HT-29 (cell line): ENCODE measurements around the gene PDIA6. TPM values are rescaled to one million over a fixed set of nuclear protein-coding genes. Genes with fewer than 3 reads are reported as not detected.
"Not testable (repeated sequence)": the region's sequence is repeated elsewhere in the genome, so short reads cannot be mapped to it uniquely, and the experiment has no call there.

Experiments
- DNase-seq: peaks from one replicate; pipeline ENCODE4 v3.0.0-alpha.2; 2015; ENCODE audit warnings: low spot score
- total RNA-seq: library from RNA; depleted of rRNA; stranded (reverse); fragments of >200 nt; shearing (Covaris generic); gene quantifications from 2 replicates; pipeline ENCODE4 v1.2.3, GENCODE V29; 2014

Gene PDIA6
- total RNA-seq, 1 experiment from 2014 or later = 193 TPM

DNA sequence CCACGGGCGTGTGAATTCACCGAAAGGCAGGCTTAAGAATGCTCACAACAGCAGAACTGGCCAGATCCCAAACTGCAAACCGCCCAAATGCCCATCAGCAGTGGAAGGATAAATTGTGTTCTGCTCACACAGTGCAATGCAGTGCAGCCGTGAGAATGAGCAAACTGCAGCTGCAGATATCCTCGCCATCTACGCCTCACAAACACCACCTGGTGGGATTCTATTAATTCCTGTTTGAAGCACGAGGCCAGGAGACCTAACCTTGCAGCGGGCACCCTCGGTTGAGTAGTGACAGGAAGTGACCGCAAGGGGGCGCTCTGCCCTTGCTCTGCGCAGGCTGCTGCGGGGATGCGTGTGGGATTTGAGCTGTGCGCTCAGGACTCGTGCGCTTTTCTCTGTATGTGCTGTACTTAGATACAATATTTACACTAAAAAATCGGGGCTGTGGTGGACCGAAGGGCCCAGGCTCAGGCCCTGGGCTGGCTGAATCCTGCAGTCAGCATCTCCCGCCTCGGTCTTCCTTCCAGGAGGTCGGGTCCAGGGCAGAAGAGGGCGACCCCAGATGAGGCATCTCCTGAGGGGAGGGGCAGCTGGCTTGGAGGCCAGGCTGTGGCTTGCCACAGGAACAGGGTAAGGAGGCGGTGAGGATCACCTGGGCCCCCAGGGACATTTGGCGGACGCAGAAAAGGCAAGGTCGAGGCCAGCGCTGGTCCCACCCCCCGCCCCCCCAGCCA, 19.8 kb upstream of the PDIA6 start:
- DNase-seq = peak; percentile 92

- no peak for DNase-seq
Observed at GRCh38 chr2:10831400-10831985, 18.9 kb upstream of the PDIA6 start.

- no peak for DNase-seq
Observed at GRCh38 chr2:10830641-10831399, 18.2 kb upstream of the PDIA6 start.

- DNase-seq = no peak
Observed at GRCh38 chr2:10830203-10830602, 17.6 kb upstream of the PDIA6 start.

GRCh38 chr2:10829299-10829698, 16.7 kb upstream of the PDIA6 start:
- DNase-seq = no peak

DNA sequence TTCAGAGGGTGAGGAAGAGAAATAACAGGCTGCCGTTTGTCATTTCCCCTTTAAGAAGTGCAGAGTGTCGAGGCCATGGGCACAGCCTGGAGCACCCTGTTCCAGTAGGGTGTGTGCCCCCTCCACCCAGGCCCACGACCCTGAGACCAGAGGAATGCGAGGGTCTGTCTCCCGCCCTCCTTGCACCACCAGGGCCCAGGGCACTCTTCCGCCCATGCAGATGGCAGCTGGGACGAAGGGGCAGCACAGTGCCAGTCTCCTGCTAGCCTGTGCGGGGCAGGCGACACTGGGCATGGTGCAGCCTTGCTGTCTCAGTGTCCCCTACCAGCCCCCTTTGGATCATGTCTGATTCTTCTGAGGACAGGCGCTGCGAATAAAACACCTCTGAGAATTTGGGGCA, 15.8 kb upstream of the PDIA6 start:
- DNase-seq = no peak

GRCh38 chr2:10826625-10827024, 14.0 kb upstream of the PDIA6 start:
- no peak for DNase-seq

- DNase-seq = no peak
Observed at GRCh38 chr2:10826026-10826425, 13.4 kb upstream of the PDIA6 start.

- no peak for DNase-seq
Observed at GRCh38 chr2:10824191-10824590, 11.6 kb upstream of the PDIA6 start.

DNA sequence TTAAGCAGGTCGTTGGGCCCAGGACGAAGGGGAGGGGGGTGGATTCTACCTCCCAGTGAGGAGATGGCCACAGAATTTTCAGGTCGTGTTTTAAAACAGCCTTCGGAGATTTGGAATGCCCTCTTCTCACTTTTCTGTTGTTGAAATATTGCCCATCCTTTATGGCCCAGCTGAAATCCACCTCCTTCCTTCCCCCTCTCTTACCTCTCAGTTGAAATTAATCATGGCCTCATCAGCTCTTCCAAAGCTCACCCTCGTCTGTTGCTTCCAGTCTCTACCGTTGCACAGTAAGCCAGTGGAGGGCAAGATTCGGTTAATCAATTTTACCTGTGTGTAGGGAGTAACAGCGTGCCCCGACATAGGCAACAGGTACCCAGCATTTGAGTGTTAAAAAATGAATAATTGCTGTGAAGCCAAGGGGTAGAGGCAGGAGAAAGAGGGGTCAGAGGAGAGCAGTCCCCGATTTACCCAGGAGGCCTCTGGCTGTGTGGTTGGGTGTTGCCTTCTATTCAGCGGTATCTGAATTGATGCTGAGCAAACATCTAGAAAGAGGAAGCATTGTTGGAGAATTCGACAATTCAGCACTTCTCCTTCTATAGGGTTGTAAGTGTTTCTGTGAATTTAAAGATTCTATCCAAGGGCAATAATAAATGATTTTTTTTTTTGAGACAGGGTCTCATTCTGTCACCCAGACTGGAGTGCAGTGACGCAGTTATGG, 8.6 kb upstream of the PDIA6 start:
- no peak for DNase-seq

DNA sequence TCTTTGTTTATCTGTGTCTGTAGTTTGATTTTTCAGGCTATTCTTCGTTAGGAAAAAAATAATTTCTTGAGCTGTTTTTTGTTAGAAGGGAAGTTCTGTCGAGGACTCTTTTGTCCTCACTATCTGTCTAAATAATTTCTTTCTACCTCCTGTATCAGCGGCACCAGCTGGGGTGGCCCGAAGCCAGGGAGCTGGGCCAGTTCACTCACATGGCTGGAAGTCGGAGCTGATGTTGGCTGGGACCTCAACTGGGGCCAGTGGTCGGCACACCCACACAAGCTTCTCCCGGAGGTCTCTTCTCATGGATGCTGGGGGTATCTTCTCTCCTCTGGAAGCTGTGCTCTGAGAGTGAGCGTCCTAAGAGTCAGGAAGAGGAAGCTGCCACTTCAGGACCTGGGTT, 8.0 kb upstream of the PDIA6 start:
- no peak for DNase-seq

DNA sequence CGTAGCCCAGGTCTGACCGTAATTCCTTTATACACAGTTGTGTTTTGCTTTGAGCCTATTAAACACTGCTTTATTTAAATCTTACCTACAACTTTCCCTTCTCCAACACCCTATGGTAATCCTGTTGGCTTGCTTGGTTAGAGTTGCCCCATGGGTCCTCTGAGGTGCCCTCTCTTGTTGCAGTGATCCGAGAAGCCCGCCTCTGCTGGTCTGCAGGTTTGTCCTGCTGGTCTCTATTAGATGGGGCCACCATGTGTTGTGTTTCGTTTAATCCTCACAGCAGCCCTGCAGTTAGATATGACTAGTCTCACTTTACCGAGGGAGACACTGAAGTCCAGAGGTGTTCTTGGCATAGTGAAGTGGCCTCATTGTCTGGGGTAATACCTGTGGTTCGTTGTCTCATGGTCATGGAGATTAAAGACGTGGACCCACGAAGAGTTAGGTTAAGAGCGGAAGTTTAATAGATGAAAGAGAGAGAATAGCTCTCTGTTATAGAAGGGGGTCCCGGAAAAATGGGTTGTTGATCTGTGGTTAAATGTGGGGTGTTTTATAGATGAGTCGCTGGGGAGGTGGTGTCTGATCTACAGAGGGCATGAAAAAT, 7.2 kb upstream of the PDIA6 start:
- DNase-seq = no peak

DNA sequence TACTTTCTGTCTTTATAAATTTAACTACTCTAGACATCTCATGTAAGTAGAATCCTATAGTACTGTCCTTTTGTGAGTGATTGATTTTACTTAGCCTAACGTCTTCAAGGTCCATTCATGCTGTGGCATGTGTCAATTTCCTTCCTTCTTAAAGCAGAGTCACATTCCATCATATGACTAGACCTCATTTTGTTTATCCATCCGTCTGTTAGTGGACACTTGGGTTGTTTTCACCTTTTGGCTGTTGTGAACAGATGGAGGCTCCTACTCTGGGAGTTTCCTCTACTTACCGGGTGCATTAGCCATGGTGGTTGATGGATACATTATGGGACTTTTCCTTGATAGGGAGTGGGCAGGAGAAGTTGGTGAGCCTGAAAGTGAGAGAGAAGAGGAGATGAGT, 6.4 kb upstream of the PDIA6 start:
- no peak for DNase-seq

DNA sequence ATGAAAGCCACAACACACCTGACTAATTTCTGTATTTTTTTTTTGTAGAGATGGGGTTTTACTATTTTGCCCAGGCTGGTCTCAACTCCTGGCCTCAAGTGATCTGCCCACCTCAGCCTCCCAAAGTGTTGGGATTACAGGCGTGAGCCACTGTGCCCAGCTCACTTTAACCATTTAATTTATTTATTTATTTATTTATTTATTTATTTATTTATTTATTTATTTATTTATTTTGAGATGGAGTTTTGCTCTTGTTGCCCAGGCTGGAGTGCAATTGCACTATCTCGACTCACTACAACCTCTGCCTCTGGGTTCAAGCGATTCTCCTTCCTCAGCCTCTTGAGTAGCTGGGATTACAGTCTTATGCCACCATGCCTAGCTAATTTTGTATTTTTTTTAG, 5.7 kb upstream of the PDIA6 start:
- DNase-seq = not testable (repeated sequence)

- no peak for DNase-seq
Observed at GRCh38 chr2:10817413-10817812, 4.8 kb upstream of the PDIA6 start.

DNA sequence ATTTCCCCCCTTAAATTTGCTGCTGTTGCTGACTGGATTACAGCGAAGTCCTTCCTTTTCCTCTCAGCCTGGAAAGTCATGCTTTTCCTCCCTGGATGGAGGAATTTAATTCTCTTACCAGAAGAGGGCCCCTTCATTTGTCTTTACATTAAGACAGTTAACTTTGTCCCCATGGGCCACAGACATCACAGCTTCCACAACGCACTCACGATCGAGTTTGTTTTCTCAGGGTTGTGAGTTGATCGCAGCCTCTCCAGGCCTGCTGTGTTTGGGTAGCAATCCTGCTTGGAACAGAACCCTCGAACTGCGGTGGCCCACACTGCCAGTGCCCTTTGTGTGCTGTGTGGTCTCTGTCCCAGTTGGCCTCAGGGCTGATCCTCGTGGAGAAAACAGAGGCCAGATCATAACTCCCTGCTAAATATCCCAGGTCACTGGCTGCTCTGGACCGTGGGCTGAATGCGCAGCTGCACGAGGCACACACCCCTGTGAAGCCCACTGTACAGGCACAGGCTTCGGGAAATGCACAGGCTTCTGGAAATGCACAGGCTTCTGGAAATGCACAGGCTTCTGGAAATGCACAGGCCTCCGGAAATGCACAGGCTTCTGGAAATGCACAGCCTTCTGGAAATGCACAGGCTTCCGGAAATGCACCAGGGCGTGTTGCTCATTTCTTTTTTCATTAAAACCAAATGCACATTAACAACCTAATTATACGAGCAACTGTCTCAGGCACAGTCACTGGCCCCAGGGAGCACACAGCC, 2.2 kb upstream of the PDIA6 start:
- no peak for DNase-seq

GRCh38 chr2:10814142-10814541, 1.6 kb upstream of the PDIA6 start:
- DNase-seq = no peak

DNA sequence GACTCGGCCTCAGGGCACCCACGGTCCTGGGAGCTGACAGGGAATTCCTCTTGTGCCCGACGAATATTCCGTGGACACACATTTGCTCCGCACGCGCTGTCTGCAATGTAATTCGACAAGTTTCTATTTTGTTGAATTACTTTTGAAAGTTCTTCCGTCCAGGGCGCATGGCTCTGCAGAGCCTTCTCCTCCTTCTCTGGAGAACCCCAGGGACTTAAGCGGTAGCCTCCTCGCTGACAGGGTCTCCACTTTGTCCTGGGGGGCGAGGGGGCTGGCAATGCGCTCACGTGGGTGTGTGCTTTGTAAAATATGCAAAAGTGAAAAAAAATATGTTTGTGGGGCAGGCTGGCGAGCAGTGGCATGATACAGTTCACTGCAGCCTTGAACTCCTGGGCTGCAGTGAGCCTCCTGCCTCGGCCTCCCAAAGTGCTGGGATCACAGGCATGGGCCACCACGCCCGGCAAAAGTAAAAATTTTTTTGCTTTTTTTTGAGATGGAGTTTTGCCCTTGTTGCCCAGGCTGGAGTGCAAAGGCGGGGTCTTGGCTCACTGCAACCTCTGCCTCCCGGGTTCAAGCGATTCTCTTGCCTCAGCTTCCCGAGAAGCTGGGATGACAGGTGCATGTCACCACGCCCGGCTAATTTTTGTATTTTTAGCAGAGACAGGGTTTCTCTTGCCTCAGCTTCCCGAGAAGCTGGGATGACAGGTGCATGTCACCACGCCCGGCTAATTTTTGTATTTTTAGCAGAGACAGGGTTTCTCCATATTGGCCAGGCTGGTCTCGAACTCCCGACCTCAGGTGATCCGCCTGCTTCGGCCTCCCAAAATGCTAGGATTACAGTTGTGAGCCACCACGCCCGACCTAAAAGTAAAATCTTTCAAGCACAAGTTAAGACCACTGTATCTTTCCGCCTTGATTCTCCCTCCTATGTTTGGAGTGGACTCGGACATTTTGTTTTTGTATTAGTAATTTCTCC, 866 bp upstream of the PDIA6 start:
- DNase-seq = peak; percentile 31

- no peak for DNase-seq
Observed at GRCh38 chr2:10811517-10811916, 1.1 kb downstream of the PDIA6 start.
